Stomach smooth muscle (tissue), 2 donors: Measurements from ENCODE around the gene FKBP5.

Experiments
- H3K27ac ChIP-seq: one replicate; pipeline ENCODE4 v1.7.0; 2013; ENCODE audit warnings: mild to moderate bottlenecking, low read length, inconsistent platforms
- H3K27me3 ChIP-seq, 2 donors: one replicate each; pipeline ENCODE4 v1.7.0; 2013; ENCODE audit warnings: low read length in 2 of 2; ENCODE audit not compliant: insufficient read depth in 2 of 2, control insufficient read depth in 1 of 2
- H3K36me3 ChIP-seq, 2 donors: one replicate each; pipeline ENCODE4 v1.7.0; 2013; ENCODE audit warnings: low read length in 2 of 2; ENCODE audit not compliant: control insufficient read depth in 2 of 2, insufficient read depth in 2 of 2
- H3K4me1 ChIP-seq: one replicate; pipeline ENCODE4 v1.7.0; 2013; ENCODE audit warnings: low read length; ENCODE audit not compliant: control insufficient read depth, insufficient read depth
- H3K4me3 ChIP-seq, 2 donors: one replicate each; pipeline ENCODE4 v1.7.0; 2013; ENCODE audit warnings: low read length in 2 of 2
- H3K9ac ChIP-seq, 2 donors: one replicate each; pipeline ENCODE4 v1.7.0; 2013; ENCODE audit warnings: low read length in 2 of 2, mild to moderate bottlenecking in 1 of 2
- H3K9me3 ChIP-seq, 2 donors: one replicate each; pipeline ENCODE4 v1.7.0; 2013; ENCODE audit warnings: low read length in 2 of 2; ENCODE audit not compliant: control insufficient read depth in 2 of 2
- donor health status: healthy.
- donor health status: Pancreatic carcinoma.

The FKBP5 gene

DNA sequence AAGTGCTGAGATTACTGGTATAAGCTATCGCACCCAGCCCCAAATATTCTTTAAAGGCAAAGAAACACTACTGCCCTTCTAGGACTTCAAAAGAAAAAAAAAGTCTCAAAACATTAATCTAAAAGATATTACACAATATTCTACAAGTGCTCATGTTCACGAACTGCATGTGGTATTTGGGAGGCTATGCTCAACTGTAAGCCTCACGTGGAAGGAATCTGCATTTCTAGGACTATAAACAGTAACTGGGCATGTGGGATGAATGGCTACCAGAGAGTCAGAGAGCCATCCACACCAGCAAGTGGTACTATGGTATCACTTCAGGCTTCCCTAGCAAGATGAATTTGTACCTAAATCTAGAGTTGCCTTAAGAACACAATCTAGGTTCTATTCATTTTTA is 50.0 kb downstream of the FKBP5 start:
- Histone ChIP-seq H3K4me1 (no peaks in the 10 kb centered on the region), H3K9me3 (no peaks in the 10 kb centered on the region), H3K27me3 (no peaks in the 10 kb centered on the region), H3K27ac (no peak overlapping the region), H3K36me3 (peaks cover 15 to 26% of the 10 kb centered on the region in 2 donors), H3K4me3 (no peak overlapping the region), H3K9ac (no peak overlapping the region)

DNA sequence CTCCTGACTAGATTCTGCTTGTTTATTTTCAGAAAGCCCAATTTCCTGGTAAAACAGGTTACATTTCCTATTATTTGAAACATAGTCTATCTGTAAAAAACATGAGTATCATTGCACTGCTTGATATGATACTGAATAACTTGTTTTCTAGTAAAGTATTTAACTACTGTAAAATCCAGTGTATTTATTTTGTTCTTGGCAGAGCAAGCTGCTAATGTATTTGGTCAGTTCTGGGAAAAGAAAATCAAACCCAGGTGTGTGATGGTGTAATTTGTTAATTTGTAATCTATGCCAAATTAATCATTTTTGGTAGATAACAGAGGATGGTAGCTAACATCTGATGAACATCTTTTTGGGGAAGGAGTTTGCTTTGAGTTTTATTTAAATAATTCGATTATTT is 50.8 kb downstream of the FKBP5 start:
- Histone ChIP-seq H3K4me3 (no peak overlapping the region), H3K4me1 (no peaks in the 10 kb centered on the region), H3K27ac (no peak overlapping the region), H3K27me3 (no peaks in the 10 kb centered on the region), H3K9me3 (no peaks in the 10 kb centered on the region), H3K36me3 (peaks cover 15 to 26% of the 10 kb centered on the region in 2 donors), H3K9ac (no peak overlapping the region)

DNA sequence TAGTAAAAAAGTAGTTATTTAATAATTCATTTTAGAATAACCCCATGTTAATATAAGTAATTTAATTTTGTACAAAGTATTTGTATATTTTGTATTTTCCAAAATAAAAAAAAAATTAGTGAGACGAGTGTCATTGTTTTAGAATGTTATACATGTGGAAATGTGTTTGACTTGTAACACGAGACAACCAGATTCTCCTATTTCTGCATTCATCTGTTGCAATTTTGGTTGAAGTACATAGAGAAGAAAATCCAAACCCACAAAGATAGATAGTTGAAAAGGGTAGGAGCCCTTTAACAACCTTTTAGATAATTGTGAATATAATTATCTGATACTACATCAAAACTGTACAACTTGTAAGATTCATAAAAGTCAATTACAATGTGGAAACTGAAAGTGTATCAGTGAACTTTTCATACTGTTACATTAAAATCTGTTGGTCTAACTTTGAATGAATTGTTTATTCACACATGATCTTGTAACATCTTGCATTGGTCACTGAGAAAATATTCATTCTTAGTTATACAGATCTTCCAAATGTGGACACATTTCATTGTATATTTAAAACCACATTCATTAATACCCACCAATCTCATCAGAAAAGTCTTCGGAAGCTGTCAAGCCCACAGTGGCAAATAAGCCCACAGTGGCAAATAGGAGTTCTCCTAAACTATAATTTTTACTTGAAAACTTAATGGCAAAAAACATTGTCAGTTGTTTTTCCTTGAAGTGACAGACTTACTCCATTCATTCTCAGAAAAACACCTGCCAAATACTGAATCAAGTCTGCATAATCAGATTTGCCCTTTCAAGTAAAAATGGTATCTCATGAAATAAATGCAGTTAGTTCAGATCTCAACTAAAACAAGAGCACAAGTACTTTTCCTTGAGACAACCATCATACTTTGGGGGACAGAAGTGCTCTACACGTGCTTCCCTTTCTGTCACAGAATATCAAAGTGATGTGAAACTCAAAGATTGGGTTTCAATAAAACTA is 52.8 kb downstream of the FKBP5 start:
- Histone ChIP-seq H3K4me1 (no peaks in the 10 kb centered on the region), H3K9me3 (no peaks in the 10 kb centered on the region), H3K36me3 (peaks cover 20 to 22% of the 10 kb centered on the region in 2 donors), H3K27ac (no peak overlapping the region), H3K4me3 (no peak overlapping the region), H3K27me3 (no peaks in the 10 kb centered on the region), H3K9ac (no peak overlapping the region)

DNA sequence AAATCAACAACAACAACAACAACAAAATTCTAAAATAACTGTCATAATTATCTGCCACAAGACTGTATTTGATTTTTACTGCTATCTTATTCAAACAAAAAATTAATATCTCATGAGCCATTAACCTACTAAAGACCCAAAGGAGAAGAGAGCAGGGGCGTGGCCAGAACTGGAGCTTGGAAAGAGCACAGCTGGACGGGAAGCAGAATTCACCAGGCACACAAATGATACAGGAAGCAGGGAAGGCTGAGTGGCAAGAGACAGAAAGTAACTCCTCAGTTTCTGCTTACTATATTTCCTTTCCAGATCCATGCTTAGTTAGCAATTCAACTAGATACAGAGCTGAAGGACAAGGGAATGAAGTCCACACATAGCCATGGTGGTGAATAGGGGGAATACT is 54.4 kb downstream of the FKBP5 start:
- no peak overlapping the region for H3K4me3 ChIP-seq
- no peak overlapping the region for H3K9ac ChIP-seq
- H3K9me3 ChIP-seq, result no peaks in the 10 kb centered on the region
- H3K27ac ChIP-seq, result no peak overlapping the region
- H3K27me3 ChIP-seq, result no peaks in the 10 kb centered on the region
- no peaks in the 10 kb centered on the region for H3K4me1 ChIP-seq
- H3K36me3 ChIP-seq, result peaks cover 12 to 13% of the 10 kb centered on the region in 2 donors

DNA sequence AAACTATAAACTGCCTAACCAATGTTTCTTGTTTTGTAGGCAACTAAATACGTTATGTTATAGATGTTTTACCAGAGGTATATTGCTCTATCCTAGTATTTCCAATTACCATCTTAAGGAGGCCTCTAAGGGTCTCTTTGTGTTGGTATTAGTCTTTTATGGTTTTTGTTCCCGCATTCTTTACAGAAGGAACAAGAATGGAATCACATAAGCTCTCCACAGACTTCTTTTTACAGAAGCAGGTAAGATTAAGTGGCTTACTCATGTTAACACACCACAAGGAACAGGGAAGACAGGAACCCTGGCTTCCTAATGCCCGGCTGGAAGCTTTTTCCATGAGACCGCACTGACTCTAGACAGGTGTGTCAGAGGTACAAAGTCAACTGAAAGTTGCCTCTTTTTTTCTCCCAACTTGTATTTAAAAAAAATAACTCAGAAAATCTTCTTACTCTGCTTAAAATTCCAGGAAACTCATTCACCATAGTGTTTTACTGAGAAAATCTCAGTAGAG is 55.1 kb downstream of the FKBP5 start:
- no peak overlapping the region for H3K9ac ChIP-seq
- H3K27ac ChIP-seq, result no peak overlapping the region
- H3K27me3 ChIP-seq, result no peaks in the 10 kb centered on the region
- no peaks in the 10 kb centered on the region for H3K4me1 ChIP-seq
- H3K4me3 ChIP-seq, result no peak overlapping the region
- no peaks in the 10 kb centered on the region for H3K9me3 ChIP-seq
- H3K36me3 ChIP-seq, result peaks cover 10 to 12% of the 10 kb centered on the region in 2 donors

DNA sequence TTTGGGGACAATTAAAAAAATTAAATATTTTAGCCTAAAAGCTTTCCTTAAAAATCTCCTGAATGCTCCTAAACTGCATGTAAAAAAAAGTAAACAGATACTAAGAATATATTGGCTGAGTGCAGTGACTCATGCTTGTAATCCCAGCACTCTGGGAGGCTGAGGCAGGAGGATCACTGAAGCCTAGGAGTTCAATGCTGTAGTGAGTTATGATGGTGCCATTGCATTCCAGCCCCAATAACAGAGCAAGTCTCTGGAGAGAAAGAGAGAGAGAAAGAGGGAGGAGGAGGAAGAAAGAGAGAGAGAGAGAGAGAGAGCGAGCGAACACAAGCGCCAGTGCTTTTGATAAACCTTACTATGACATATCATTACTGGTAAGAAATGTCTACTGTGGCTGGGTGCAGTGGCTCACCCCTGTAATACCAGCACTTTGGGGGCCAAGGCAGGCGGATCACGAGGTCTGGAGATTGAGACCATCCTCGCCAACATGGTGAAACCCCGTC is 58.8 kb downstream of the FKBP5 start:
- Histone ChIP-seq H3K9ac (no peak overlapping the region), H3K27me3 (no peaks in the 10 kb centered on the region), H3K36me3 (peaks cover 5 to 8% of the 10 kb centered on the region in 2 donors), H3K4me3 (no peak overlapping the region), H3K4me1 (no peaks in the 10 kb centered on the region), H3K9me3 (no peaks in the 10 kb centered on the region), H3K27ac (no peak overlapping the region)

DNA sequence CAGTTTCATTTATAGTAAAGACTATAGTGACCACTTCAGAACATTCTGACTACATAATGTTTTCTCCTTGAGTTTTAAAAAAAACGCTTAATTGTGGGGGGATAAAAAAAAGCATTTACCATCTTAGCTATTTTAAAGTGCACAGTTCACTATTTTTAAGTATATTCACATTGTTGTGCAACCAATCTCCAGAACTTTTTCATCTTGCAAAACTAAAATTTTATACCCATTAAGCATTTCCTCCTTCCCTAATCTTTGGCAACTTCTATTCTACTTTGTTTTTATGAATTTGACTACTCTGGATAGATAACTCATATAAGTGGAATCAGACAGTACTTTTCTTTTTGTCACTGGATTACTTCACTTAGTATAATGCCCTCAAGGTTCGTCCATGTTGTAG is 62.3 kb downstream of the FKBP5 start:
- no peak overlapping the region for H3K9ac ChIP-seq
- peaks cover 10 to 11% of the 10 kb centered on the region in 2 donors for H3K36me3 ChIP-seq
- no peak overlapping the region for H3K27ac ChIP-seq
- no peaks in the 10 kb centered on the region for H3K4me1 ChIP-seq
- H3K4me3 ChIP-seq, result no peak overlapping the region
- no peaks in the 10 kb centered on the region for H3K27me3 ChIP-seq
- no peaks in the 10 kb centered on the region for H3K9me3 ChIP-seq

DNA sequence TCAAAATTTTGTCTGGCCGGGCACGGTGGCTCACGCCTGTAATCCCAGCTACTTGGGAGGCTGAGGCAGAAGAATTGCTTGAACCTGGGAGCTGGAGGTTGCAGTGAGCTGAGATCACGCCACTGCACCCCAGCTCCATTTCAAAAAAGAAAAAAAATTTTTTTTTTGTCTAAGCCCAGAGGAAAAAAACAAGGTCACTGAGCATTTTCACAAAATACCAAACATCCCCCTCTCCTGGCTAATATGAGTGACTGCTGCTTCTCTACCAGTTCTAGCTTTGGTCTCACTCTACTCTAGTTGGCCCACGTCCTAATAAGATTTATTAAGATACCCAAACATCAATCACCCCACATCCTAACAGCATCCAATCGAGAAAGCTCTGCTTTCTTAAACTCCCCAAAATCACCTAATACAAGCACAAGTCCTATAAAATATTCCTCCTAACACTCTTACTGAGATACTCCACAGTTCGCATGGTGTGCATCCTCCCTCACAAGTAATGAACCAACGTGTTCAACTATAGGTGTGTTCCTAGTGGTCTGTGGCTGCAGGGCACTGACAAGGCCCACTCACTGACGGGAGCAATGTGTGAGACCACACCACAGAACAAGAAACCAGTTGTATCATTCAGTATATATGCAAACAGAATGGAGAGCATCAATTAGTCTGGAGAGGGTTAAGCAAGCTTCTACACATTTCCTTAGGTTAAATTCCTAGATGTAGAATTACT is 64.2 kb downstream of the FKBP5 start:
- H3K36me3 ChIP-seq, result peaks cover 8 to 17% of the 10 kb centered on the region in 2 donors
- H3K4me1 ChIP-seq, result peaks cover 2% of the 10 kb centered on the region
- no peaks in the 10 kb centered on the region for H3K27me3 ChIP-seq
- no peak overlapping the region for H3K9ac ChIP-seq
- H3K27ac ChIP-seq, result no peak overlapping the region
- no peak overlapping the region for H3K4me3 ChIP-seq
- no peaks in the 10 kb centered on the region for H3K9me3 ChIP-seq

DNA sequence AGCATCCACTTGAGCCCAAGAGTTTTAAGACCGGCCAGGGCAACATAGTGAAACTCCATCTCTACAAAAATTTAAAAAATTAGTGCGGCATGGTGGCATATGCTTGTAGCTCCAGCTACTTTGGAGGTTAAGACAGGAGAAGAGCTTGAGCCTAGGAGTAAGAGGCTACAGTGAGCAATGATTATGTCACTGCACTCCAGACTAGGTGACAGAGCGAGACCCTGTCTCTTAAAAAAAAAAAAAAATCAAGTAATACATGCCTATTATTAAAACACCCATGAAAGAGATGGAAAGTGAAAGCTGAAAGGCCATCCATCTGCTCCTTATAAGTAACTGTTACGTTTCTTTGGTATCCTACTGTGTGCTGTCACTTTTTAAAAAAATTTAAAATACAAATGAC is 66.4 kb downstream of the FKBP5 start:
- H3K9me3 ChIP-seq, result no peaks in the 10 kb centered on the region
- H3K4me1 ChIP-seq, result peaks cover 2% of the 10 kb centered on the region
- H3K36me3 ChIP-seq, result peaks cover 24 to 28% of the 10 kb centered on the region in 2 donors

DNA sequence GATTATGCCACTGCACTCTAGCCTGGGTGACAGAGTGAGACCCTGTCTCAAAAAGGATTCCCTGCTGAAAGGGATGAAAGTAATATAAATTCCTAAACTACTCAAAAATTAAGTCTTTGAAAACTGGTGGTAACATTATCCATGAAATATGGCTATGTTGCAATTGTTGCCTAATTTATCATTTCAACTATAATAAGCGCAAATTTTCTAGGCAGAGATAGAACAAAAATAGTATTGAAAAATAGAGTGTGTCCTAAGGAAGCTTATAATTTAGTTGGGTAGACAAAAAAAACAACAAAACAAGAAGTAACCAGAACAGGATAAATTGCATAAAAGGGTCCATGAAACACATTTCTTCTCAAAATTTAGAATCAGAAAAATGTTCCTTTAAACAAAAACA is 68.0 kb downstream of the FKBP5 start:
- peaks cover 25 to 31% of the 10 kb centered on the region in 2 donors for H3K36me3 ChIP-seq
- H3K27me3 ChIP-seq, result no peaks in the 10 kb centered on the region
- H3K4me3 ChIP-seq, result no peak overlapping the region
- H3K9me3 ChIP-seq, result no peaks in the 10 kb centered on the region
- peaks cover 2% of the 10 kb centered on the region for H3K4me1 ChIP-seq
- H3K27ac ChIP-seq, result no peak overlapping the region
- H3K9ac ChIP-seq, result no peak overlapping the region

More for the DNA sequence above, 66.4 kb downstream of the FKBP5 start:
- H3K9ac ChIP-seq, result no peak overlapping the region
- H3K27me3 ChIP-seq, result no peaks in the 10 kb centered on the region
- no peak overlapping the region for H3K4me3 ChIP-seq
- H3K27ac ChIP-seq, result no peak overlapping the region
